Calu3 (cell line): ENCODE measurements around the gene BRSK2. TPM values are rescaled to one million over a fixed set of nuclear protein-coding genes. Genes with fewer than 3 reads are reported as not detected.

Experiments
- BruUV-seq: library from RNA; stranded (reverse); fragments of 400-500 nt; replicated peaks from 2 replicates; lab custom pipeline; 2021; lab: Mats Ljungman, UMichigan
- CTCF ChIA-PET: fragments of 300-600 bp; sonication (Branson Sonifier 250); formaldehyde crosslinking; loops from one replicate; lab custom pipeline; 2022; ENCODE audit warnings: antibody characterized with exemption; lab: Charles Lee
- DNase-seq: peaks from one replicate; pipeline ENCODE4 v3.0.0; 2022
- H3K27ac Mint-ChIP-seq: one replicate; pipeline ENCODE4 v1.8.0; 2022; ENCODE audit warnings: mixed read lengths; ENCODE audit not compliant: unreplicated experiment
- H3K27me3 Mint-ChIP-seq: one replicate; pipeline ENCODE4 v1.8.0; 2022; ENCODE audit warnings: mixed read lengths; ENCODE audit not compliant: unreplicated experiment
- H3K36me3 Mint-ChIP-seq: one replicate; pipeline ENCODE4 v1.8.0; 2022; ENCODE audit warnings: mild to moderate bottlenecking, moderate library complexity, mixed read lengths; ENCODE audit not compliant: insufficient read depth, unreplicated experiment
- H3K4me1 Mint-ChIP-seq: one replicate; pipeline ENCODE4 v1.8.0; 2022; ENCODE audit warnings: mild to moderate bottlenecking, low read depth, mixed read lengths; ENCODE audit not compliant: unreplicated experiment
- H3K4me3 Mint-ChIP-seq: one replicate; pipeline ENCODE4 v1.8.0; 2022; ENCODE audit warnings: mild to moderate bottlenecking, low read depth, moderate library complexity, mixed read lengths; ENCODE audit not compliant: unreplicated experiment
- H3K9me3 Mint-ChIP-seq: one replicate; pipeline ENCODE4 v1.8.0; 2022; ENCODE audit warnings: low read depth, mixed read lengths; ENCODE audit not compliant: unreplicated experiment
- CTCF ChIP-seq: fragments of 200-600 bp; IDR thresholded peaks from one replicate; pipeline ENCODE4 v1.8.0; 2022; ENCODE audit warnings: antibody characterized with exemption; ENCODE audit not compliant: unreplicated experiment
- intact Hi-C: fragments of 100-400 bp; cut with micrococcal nuclease; formaldehyde crosslinking; loops from one replicate; pipeline ENCODE4 v1.10.0; 2022; ENCODE audit not compliant: unreplicated experiment
- total RNA-seq: library from RNA; stranded (reverse); gene quantifications from 2 replicates; pipeline ENCODE4 v1.2.3, GENCODE V29; 2022

The BRSK2 gene
- total RNA-seq, 1 experiment from 2014 or later: 2.6 TPM

GRCh38 chr11:1456176-1456575, 66.4 kb downstream of the BRSK2 start:
- intact Hi-C loops: no loop called here
- CTCF ChIA-PET: interaction anchor here (0.5 kb wide), 1 partner anchor 362 kb away, joined by 3 read pairs; no protein-coding TSS in a partner anchor
- Mint-ChIP-seq H3K9me3 (no peaks in the 10 kb centered on the region), H3K27me3 (peaks cover 13% of the 10 kb centered on the region), H3K27ac (no peak overlapping the region), H3K4me1 (no peaks in the 10 kb centered on the region), H3K4me3 (no peak overlapping the region), H3K36me3 (peaks cover 8% of the 10 kb centered on the region)
- TF ChIP-seq CTCF: no peak
- no TSS peak for BruUV-seq
- no peak for DNase-seq

- no peak for DNase-seq
- Mint-ChIP-seq H3K4me1 (no peaks in the 10 kb centered on the region), H3K4me3 (no peak overlapping the region), H3K27me3 (peaks cover 7% of the 10 kb centered on the region), H3K9me3 (no peaks in the 10 kb centered on the region), H3K36me3 (peaks cover 14% of the 10 kb centered on the region), H3K27ac (no peak overlapping the region)
- CTCF ChIA-PET: interaction anchor here (0.5 kb wide), 1 partner anchor 363 kb away, joined by 3 read pairs; no protein-coding TSS in a partner anchor
- no peak for TF ChIP-seq CTCF
- intact Hi-C loops: no loop called here
- BruUV-seq: no TSS peak
These were observed 67.0 kb downstream of the BRSK2 start for GRCh38 chr11:1456596-1457325.

GRCh38 chr11:1457326-1457680, 67.6 kb downstream of the BRSK2 start:
- Mint-ChIP-seq H3K27ac (no peak overlapping the region), H3K4me1 (no peaks in the 10 kb centered on the region), H3K36me3 (peaks cover 17% of the 10 kb centered on the region), H3K27me3 (peaks cover 2% of the 10 kb centered on the region), H3K4me3 (no peak overlapping the region), H3K9me3 (no peaks in the 10 kb centered on the region)
- DNase-seq: no peak
- CTCF ChIA-PET: no interaction called here
- no peak for TF ChIP-seq CTCF
- intact Hi-C loops: no loop called here
- BruUV-seq: no TSS peak

GRCh38 chr11:1457856-1458255, 68.1 kb downstream of the BRSK2 start:
- no peak overlapping the region for H3K4me3 Mint-ChIP-seq
- H3K9me3 Mint-ChIP-seq: no peaks in the 10 kb centered on the region
- H3K36me3 Mint-ChIP-seq: peaks cover 17% of the 10 kb centered on the region
- H3K4me1 Mint-ChIP-seq: no peaks in the 10 kb centered on the region
- CTCF ChIA-PET: no interaction called here
- intact Hi-C loops: no loop called here
- no peaks in the 10 kb centered on the region for H3K27me3 Mint-ChIP-seq
- DNase-seq: no peak
- no TSS peak for BruUV-seq
- H3K27ac Mint-ChIP-seq: no peak overlapping the region
- TF ChIP-seq CTCF: no peak
